Body of pancreas (tissue), 4 donors: Measurements from ENCODE around the gene DRAP1.

ENCODE experiments used
- POLR2A ChIP-seq, 3 donors: fragments of 450-650 bp; IDR thresholded peaks; one replicate each; pipeline ENCODE4 v1.6.1; 2016; ENCODE audit warnings: antibody characterized with exemption in 3 of 3, mild to moderate bottlenecking in 2 of 3
- TF ChIP-seq, protein P1 (sequence below), 7 experiments: fragments of 450-650 bp in 4 of 7; fragments of 200-600 bp in 3 of 7; sonication (generic) in 3 of 7; IDR thresholded peaks; one replicate each; pipeline ENCODE4 v1.5.1; 2016 to 2019; ENCODE audit warnings: antibody characterized with exemption in 7 of 7

DNA sequence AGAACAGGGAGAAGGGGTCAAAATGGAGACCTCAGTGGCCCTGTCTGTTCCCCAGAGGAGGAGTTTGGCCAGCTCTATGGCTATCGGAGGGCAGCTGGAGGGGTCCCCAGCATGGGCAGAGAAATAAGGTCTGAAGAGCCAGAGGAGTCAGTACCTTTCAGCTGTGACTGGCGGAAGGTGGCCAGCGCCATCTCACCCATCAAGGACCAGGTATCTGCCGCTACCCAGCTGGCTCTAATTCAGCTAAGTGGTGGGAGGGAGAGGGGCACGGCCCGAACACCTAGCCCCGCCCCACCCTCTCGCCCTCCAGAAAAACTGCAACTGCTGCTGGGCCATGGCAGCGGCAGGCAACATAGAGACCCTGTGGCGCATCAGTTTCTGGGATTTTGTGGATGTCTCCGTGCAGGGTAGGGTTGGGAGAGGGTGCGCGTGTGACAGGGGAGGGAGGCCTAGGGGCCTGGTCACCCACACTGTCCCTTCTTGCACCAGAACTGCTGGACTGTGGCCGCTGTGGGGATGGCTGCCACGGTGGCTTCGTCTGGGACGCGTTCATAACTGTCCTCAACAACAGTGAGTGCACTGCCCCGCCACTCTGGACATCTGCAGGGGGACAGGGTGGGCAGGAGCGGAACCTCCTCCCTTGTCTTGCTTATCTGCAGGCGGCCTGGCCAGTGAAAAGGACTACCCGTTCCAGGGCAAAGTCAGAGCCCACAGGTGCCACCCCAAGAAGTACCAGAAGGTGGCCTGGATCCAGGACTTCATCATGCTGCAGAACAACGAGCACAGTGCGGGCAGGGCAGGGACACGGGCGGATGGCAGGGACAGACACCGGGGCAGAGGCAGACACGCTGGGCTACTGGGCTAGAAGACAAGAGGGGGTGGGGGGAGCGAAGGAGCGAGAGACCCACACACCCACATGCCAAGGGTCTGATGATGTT, 36.8 kb upstream of the DRAP1 start:
- TF ChIP-seq POLR2A (IDR thresholded peaks at IDR 0.05): no peak
- TF ChIP-seq, protein P1, sequence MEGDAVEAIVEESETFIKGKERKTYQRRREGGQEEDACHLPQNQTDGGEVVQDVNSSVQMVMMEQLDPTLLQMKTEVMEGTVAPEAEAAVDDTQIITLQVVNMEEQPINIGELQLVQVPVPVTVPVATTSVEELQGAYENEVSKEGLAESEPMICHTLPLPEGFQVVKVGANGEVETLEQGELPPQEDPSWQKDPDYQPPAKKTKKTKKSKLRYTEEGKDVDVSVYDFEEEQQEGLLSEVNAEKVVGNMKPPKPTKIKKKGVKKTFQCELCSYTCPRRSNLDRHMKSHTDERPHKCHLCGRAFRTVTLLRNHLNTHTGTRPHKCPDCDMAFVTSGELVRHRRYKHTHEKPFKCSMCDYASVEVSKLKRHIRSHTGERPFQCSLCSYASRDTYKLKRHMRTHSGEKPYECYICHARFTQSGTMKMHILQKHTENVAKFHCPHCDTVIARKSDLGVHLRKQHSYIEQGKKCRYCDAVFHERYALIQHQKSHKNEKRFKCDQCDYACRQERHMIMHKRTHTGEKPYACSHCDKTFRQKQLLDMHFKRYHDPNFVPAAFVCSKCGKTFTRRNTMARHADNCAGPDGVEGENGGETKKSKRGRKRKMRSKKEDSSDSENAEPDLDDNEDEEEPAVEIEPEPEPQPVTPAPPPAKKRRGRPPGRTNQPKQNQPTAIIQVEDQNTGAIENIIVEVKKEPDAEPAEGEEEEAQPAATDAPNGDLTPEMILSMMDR (IDR thresholded peaks at IDR 0.05): no peak
